GM18498 (cell line): ENCODE results near the gene PCDHB9.
"Not testable (repeated sequence)": the region's sequence is repeated elsewhere in the genome, so short reads cannot be mapped to it uniquely, and the experiment has no call there.

Experiments
- ATAC-seq: cut with Tn5 transposase; IDR thresholded peaks from one replicate; pipeline ENCODE4 v1.9.1; 2021; ENCODE audit warnings: mild to moderate bottlenecking, moderate library complexity; ENCODE audit not compliant: unreplicated experiment

PCDHB9 gene

GRCh38 chr5:141186897-141187512, at the start of gene PCDHB9:
TSS of gene PCDHB9 (plus strand) at chr5:141187161. CDS start at chr5:141187319, 158 bp downstream.
- ATAC-seq, result no peak

- ATAC-seq, result not testable (repeated sequence)
Measured at GRCh38 chr5:141137346-141137745, 49.6 kb upstream of the PCDHB9 start.

- no peak for ATAC-seq
Measured at GRCh38 chr5:141149812-141150211, 37.1 kb upstream of the PCDHB9 start, which contains the start of gene PCDHB6. TSS of gene PCDHB6 (plus strand) at chr5:141150057. CDS start at chr5:141150258, 201 bp downstream.

DNA sequence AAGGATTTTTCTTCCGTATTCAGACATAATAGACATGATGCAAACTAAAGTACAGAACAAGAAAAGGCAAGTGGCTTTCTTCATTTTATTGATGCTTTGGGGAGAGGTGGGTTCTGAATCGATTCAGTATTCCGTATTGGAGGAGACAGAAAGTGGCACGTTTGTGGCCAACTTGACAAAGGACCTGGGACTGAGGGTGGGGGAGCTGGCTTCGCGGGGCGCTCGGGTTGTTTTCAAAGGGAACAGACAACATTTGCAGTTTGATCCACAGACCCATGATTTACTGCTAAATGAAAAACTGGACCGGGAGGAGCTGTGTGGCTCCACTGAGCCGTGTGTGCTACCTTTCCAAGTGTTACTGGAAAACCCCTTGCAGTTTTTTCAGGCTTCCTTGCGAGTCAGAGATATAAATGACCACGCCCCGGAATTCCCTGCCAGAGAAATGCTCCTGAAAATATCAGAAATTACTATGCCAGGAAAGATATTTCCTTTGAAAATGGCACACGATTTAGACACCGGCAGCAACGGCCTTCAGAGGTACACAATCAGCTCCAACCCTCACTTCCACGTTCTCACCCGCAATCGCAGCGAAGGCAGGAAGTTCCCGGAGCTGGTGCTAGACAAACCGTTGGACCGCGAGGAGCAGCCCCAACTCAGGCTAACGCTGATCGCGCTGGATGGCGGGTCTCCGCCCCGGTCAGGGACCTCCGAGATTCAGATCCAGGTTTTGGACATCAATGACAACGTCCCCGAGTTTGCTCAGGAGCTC, 36.6 kb upstream of the PCDHB9 start:
- ATAC-seq, result no peak

DNA sequence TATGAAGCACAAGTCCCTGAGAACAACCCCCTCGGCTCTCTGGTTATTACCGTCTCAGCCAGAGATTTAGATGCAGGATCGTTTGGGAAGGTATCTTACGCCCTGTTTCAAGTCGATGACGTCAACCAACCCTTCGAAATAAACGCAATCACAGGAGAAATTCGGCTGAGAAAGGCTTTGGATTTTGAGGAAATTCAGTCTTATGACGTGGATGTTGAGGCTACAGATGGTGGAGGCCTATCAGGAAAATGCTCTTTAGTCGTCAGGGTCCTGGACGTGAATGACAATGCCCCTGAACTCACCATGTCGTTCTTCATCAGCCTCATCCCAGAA, 36.0 kb upstream of the PCDHB9 start:
- ATAC-seq, result no peak

- not testable (repeated sequence) for ATAC-seq
Measured at GRCh38 chr5:141151632-141152031, 35.3 kb upstream of the PCDHB9 start.

GRCh38 chr5:141152096-141152495, 34.9 kb upstream of the PCDHB9 start:
- ATAC-seq, result not testable (repeated sequence)

DNA sequence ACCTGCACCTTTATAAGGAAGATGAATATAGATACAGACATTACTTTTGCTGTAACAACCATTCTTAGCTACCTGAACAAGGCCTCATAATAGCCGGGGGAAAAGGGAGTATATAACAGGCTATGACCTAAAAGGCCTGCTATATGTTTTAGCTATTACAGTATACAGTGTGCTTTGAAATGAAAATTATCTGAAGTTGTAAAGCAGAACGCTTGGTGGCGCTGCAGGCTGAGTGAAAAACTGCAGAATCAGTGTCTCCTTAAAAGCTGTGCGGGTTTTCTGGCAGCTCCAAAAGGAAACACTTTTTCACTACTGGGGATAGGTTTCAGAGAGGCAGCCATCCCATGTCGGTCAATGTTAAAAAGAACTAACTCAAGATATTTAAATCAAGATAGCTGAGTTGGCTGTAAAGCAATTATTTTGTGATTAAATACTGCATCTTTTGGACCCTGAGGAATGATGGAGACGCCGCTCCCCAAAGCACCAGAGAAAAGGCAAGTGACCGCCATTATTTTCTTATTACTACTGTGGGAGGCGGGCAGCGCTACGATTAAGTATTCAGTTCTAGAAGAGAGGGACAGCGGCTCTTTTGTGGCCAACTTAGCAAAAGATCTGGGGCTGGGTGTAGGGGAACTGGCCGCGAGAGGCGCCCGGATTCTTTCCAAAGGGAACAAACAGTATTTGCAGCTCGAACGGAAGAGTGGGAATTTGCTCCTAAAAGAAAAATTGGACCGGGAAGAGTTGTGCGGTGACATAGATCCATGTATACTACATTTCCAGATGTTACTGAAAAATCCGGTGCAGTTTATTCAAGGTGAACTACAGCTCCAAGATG, 31.2 kb upstream of the PCDHB9 start:
- no peak for ATAC-seq

- ATAC-seq, result not testable (repeated sequence)
Measured at GRCh38 chr5:141157356-141157755, 29.6 kb upstream of the PCDHB9 start.

- not testable (repeated sequence) for ATAC-seq
Measured at GRCh38 chr5:141157901-141158300, 29.1 kb upstream of the PCDHB9 start.

DNA sequence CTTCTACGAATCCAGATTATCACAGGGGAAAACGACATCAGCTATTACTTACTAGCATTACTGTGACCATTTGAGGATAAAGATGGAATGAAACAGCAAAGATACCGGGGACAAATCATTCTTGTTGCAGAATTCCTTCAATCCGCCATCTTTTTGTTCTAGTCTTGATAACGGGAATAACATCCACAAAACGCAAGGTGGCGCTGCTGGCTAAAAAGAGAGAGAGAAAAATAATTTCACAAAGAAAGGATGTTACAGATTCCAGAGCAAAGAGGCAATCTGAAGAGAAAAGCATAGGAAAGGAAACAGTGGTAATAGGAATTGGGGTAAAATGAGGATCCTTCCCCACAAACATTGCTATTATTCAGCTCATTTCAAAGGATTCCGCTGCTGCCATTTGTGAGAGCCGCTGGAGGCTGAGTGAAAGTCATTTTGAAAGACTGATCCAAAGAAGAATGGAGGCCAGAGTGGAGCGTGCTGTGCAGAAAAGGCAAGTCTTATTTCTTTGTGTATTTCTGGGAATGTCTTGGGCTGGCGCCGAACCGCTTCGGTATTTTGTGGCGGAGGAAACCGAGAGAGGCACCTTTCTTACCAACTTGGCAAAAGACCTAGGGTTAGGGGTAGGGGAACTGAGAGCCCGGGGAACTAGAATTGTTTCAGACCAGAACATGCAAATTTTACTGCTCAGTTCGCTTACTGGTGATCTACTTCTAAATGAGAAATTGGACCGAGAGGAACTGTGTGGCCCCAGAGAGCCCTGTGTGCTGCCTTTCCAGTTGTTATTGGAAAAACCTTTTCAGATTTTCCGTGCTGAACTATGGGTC, 14.4 kb upstream of the PCDHB9 start, which contains the start of gene PCDHB7:
TSS of gene PCDHB7 (plus strand) at position 264 of the 824 bp plus-strand sequence. CDS start at position 456, 192 bp downstream.
- ATAC-seq, result no peak

- not testable (repeated sequence) for ATAC-seq
Measured at GRCh38 chr5:141174291-141175104, 12.5 kb upstream of the PCDHB9 start.

DNA sequence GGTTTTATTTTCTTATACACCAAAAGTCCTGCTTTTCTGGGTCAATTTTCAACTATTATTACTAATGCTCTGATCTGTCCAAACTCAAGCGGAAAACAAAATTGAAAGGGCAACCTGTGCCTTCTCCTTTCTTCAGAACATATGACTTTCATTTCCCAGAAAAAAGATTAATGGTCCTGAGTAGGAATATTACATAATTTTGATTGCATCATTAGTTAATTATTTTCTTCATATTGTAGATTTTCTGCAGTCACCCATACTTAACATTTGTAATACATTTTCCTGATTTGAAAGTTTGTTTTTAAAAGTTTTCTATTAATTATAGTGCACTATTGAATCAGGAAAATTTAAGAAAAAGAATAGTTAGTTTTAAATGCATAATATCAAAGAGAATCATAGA, 11.0 kb upstream of the PCDHB9 start:
- ATAC-seq, result no peak

- ATAC-seq, result not testable (repeated sequence)
Measured at GRCh38 chr5:141177577-141178191, 9.3 kb upstream of the PCDHB9 start, which contains the start of gene PCDHB8. TSS of gene PCDHB8 (plus strand) at chr5:141177790. CDS start at chr5:141178035, 245 bp downstream.

DNA sequence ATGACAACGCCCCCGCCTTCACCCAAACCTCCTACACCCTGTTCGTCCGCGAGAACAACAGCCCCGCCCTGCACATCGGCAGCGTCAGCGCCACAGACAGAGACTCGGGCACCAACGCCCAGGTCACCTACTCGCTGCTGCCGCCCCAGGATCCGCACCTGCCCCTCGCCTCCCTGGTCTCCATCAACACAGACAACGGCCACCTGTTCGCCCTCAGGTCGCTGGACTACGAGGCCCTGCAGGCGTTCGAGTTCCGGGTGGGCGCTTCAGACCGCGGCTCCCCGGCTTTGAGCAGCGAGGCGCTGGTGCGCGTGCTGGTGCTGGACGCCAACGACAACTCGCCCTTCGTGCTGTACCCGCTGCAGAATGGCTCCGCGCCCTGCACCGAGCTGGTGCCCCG, 7.6 kb upstream of the PCDHB9 start:
- not testable (repeated sequence) for ATAC-seq

GRCh38 chr5:141179876-141180275, 7.1 kb upstream of the PCDHB9 start:
- not testable (repeated sequence) for ATAC-seq

GRCh38 chr5:141180313-141180712, 6.6 kb upstream of the PCDHB9 start:
- no peak for ATAC-seq

DNA sequence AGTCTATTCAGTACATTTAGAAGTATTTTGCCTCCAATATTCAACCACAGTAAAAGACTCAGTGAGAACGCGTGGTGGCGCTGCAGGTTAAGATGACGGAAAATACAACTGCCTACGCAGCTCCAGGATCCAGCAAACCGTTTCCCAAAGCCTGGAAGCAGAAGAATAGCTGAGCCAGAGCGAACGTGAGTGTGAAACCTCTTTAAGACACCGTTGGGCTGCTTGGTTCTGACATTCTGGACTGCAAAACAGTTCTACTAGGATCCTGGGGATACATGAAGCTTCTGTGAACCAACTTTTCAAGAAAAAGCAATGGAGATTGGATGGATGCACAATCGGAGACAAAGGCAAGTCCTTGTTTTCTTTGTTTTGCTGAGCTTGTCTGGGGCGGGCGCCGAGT, 4.7 kb upstream of the PCDHB9 start, which contains the start of gene PCDHB16:
TSS of gene PCDHB16 (plus strand) at position 140 of the 400 bp plus-strand sequence. CDS start at position 313, 173 bp downstream.
- ATAC-seq, result no peak
